ENCODE measurements around the gene SMIM44. TPM values are rescaled to one million over a fixed set of nuclear protein-coding genes. Genes with fewer than 3 reads are reported as not detected.

The SMIM44 gene
- total and polyA plus RNA-seq, 2 donors (not counting 1 experiment from before 2014, with no cell fraction given) = not detected

DNA sequence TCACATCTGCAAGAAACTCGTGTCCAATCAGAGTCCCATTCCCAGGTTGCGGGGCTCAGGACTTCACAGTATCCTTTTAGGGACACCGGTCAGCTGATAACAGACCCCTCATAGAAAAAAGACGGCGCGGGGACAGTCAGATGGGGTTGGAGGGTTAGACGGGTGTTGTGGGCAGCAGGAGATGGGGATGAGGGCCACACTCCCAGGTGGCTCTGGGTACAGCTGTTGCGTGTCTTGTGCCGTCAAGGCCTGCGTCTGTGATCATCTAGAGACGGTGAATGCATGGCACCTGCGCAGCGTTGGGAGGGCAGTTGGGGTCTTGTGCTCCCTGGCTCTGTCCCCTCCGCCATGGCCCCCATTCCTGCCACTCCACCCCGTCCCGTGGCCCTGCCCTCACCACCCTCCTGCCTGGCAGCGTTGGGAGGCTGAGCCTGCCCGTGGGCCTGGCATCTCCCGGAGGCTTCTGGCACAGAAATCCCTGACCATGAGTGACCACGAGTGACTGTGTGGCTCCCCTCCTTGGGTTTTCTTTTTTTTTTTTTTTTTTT is 41.7 kb upstream of the SMIM44 start:
- ATAC-seq (ENCODE audit: low read depth) = no peak
- Histone ChIP-seq H3K4me1 (ENCODE audit: control insufficient read depth in 2 of 2, insufficient read depth in 2 of 2, low read length in 2 of 2) (no peaks in the 10 kb centered on the region), H3K9ac (ENCODE audit: low read length) (no peak overlapping the region), H3K27me3 (replicated peaks in 1 of 4; ENCODE audit: control extremely low read depth in 1 of 4, control insufficient read depth in 3 of 4, insufficient read depth in 4 of 4, low read length in 3 of 4) (no peaks in the 10 kb centered on the region), H3K27ac (ENCODE audit: low read length in 2 of 2) (no peak overlapping the region), H2AFZ (ENCODE audit: insufficient read depth, low read depth, low read length, poor library complexity, severe bottlenecking) (no peak overlapping the region), H4K20me1 (ENCODE audit: control insufficient read depth, insufficient read depth, low read length, poor library complexity, severe bottlenecking) (peaks cover 89% of the 10 kb centered on the region), H3K36me3 (replicated peaks in 1 of 2; ENCODE audit: control extremely low read depth in 1 of 2, control insufficient read depth in 1 of 2, extremely low read depth in 1 of 2, insufficient read depth in 2 of 2, low read length in 1 of 2) (peaks cover 0 to 67% of the 10 kb centered on the region in 2 experiments), H3K4me2 (replicated peaks; ENCODE audit: low read depth, low read length, poor library complexity, severe bottlenecking) (no peak overlapping the region), H3K4me3 (ENCODE audit: control extremely low read depth in 1 of 5, extremely low read depth in 1 of 5, insufficient read depth in 1 of 5, low read depth in 2 of 5, low read length in 4 of 5) (no peak overlapping the region), H3K79me2 (ENCODE audit: control insufficient read depth, insufficient read depth, low read length) (peaks cover 65% of the 10 kb centered on the region), H3K9me3 (ENCODE audit: control extremely low read depth in 1 of 3, control insufficient read depth in 2 of 3, insufficient read depth in 1 of 3, low read length in 2 of 3) (no peaks in the 10 kb centered on the region)
- intact Hi-C loops (cut with micrococcal nuclease) = no loop called here
- 98% methylated on average over 18 of the region's 20 CpGs for WGBS (ENCODE audit: insufficient coverage)
- Mint-ChIP-seq H3K27ac (no peak overlapping the region), H3K27me3 (no peaks in the 10 kb centered on the region), H3K4me1 (peaks cover 9% of the 10 kb centered on the region), H3K9me3 (ENCODE audit: insufficient read depth) (no peaks in the 10 kb centered on the region), H3K4me3 (no peak overlapping the region)
- POLR2A ChIA-PET = no interaction called here
- no peak for DNase-seq
- no peak for TF ChIP-seq EZH2 (IDR thresholded peaks at IDR 0.05; ENCODE audit: borderline replicate concordance, insufficient read depth, low read depth, low read length, poor library complexity, severe bottlenecking)
- no peak for TF ChIP-seq CTCF (IDR thresholded peaks at IDR 0.05)
- CTCF ChIA-PET = no interaction called here

- Histone ChIP-seq H3K36me3 (replicated peaks in 1 of 2; ENCODE audit: control extremely low read depth in 1 of 2, control insufficient read depth in 1 of 2, extremely low read depth in 1 of 2, insufficient read depth in 2 of 2, low read length in 1 of 2) (peaks cover 0 to 74% of the 10 kb centered on the region in 2 experiments), H3K9ac (ENCODE audit: low read length) (no peak overlapping the region), H3K79me2 (ENCODE audit: control insufficient read depth, insufficient read depth, low read length) (peaks cover 69% of the 10 kb centered on the region), H3K9me3 (ENCODE audit: control extremely low read depth in 1 of 3, control insufficient read depth in 2 of 3, insufficient read depth in 1 of 3, low read length in 2 of 3) (no peaks in the 10 kb centered on the region), H3K4me1 (ENCODE audit: control insufficient read depth in 2 of 2, insufficient read depth in 2 of 2, low read length in 2 of 2) (no peaks in the 10 kb centered on the region), H3K4me3 (ENCODE audit: control extremely low read depth in 1 of 5, extremely low read depth in 1 of 5, insufficient read depth in 1 of 5, low read depth in 2 of 5, low read length in 4 of 5) (no peak overlapping the region), H3K27ac (ENCODE audit: low read length in 2 of 2) (no peak overlapping the region), H3K27me3 (replicated peaks in 1 of 4; ENCODE audit: control extremely low read depth in 1 of 4, control insufficient read depth in 3 of 4, insufficient read depth in 4 of 4, low read length in 3 of 4) (no peaks in the 10 kb centered on the region), H2AFZ (ENCODE audit: insufficient read depth, low read depth, low read length, poor library complexity, severe bottlenecking) (no peak overlapping the region), H3K4me2 (replicated peaks; ENCODE audit: low read depth, low read length, poor library complexity, severe bottlenecking) (no peak overlapping the region), H4K20me1 (ENCODE audit: control insufficient read depth, insufficient read depth, low read length, poor library complexity, severe bottlenecking) (peaks cover 96% of the 10 kb centered on the region)
- WGBS (ENCODE audit: insufficient coverage) = 96% methylated on average over 27 of the region's 33 CpGs
- POLR2A ChIA-PET = no interaction called here
- H3K27me3 Mint-ChIP-seq = no peaks in the 10 kb centered on the region
- intact Hi-C loops (cut with micrococcal nuclease) = no loop called here
- DNase-seq (no peak), ATAC-seq (ENCODE audit: low read depth) (no peak)
- no peak overlapping the region for H3K27ac Mint-ChIP-seq
- H3K4me1 Mint-ChIP-seq = peaks cover 10% of the 10 kb centered on the region
- CTCF ChIA-PET = no interaction called here
- no peak for TF ChIP-seq CTCF (IDR thresholded peaks at IDR 0.05)
- TF ChIP-seq EZH2 (IDR thresholded peaks at IDR 0.05; ENCODE audit: borderline replicate concordance, insufficient read depth, low read depth, low read length, poor library complexity, severe bottlenecking) = no peak
- H3K9me3 Mint-ChIP-seq (ENCODE audit: insufficient read depth) = no peaks in the 10 kb centered on the region
- H3K4me3 Mint-ChIP-seq = no peak overlapping the region
Observed at GRCh38 chr19:3524078-3524842, 41.0 kb upstream of the SMIM44 start.

Data from B cell (primary cell).